Thymus (tissue), 11 donors: ENCODE data around the gene LRIG1. TPM values are rescaled to one million over a fixed set of nuclear protein-coding genes. Genes with fewer than 3 reads are reported as not detected.

ENCODE experiments used
- DNase-seq, 9 donors: peaks; one replicate each; pipeline ENCODE4 v3.0.0-alpha.2; 2013; ENCODE audit warnings: low spot score in 9 of 9, low read depth in 6 of 9, missing footprints in 1 of 9
- H3K27ac ChIP-seq, 2 donors: one replicate each; pipeline ENCODE4 v1.5.1; 2013; ENCODE audit warnings: control low read depth in 1 of 2, low read depth in 1 of 2, low read length in 1 of 2, mild to moderate bottlenecking in 1 of 2, moderate library complexity in 1 of 2
- H3K27me3 ChIP-seq, 2 donors: one replicate each; pipeline ENCODE4 v1.5.1; 2013; ENCODE audit warnings: low read length in 1 of 2; ENCODE audit not compliant: control insufficient read depth in 2 of 2, insufficient read depth in 1 of 2
- H3K36me3 ChIP-seq, 2 donors: one replicate each; pipeline ENCODE4 v1.5.1; 2013; ENCODE audit warnings: low read length in 1 of 2, mild to moderate bottlenecking in 1 of 2, moderate library complexity in 1 of 2; ENCODE audit not compliant: control insufficient read depth in 2 of 2, insufficient read depth in 2 of 2
- H3K4me1 ChIP-seq, 2 donors: one replicate each; pipeline ENCODE4 v1.5.1; 2013; ENCODE audit warnings: low read length in 2 of 2; ENCODE audit not compliant: control insufficient read depth in 2 of 2, insufficient read depth in 2 of 2
- H3K4me3 ChIP-seq, 2 donors: one replicate each; pipeline ENCODE4 v1.5.1; 2013; ENCODE audit warnings: low read length in 2 of 2, control low read depth in 1 of 2, mild to moderate bottlenecking in 1 of 2
- H3K9me3 ChIP-seq, 2 donors: one replicate each; pipeline ENCODE4 v1.5.1; 2013; ENCODE audit warnings: low read length in 1 of 2, mild to moderate bottlenecking in 1 of 2; ENCODE audit not compliant: control insufficient read depth in 2 of 2, insufficient read depth in 1 of 2
- WGBS: extraction: QIAGEN DNeasy Blood & Tissue Kit; methylation state at CpG from one replicate; pipeline ENCODE4 v1.1.7; 2013; 5-methylcytosine and 5-hydroxymethylcytosine counted together
- polyA plus RNA-seq: library from polyadenylated mRNA; stranded (reverse); fragments of 200-250 nt; gene quantifications from one replicate; pipeline ENCODE4 v1.2.3, GENCODE V29; 2013
- total RNA-seq: library from RNA; stranded (reverse); fragments of 120-200 nt; gene quantifications from one replicate; pipeline ENCODE4 v1.2.4, GENCODE V29; 2013
- donor health status: healthy.

Gene LRIG1
- total and polyA plus RNA-seq, 2 donors = 8.8 to 10.9 TPM

GRCh38 chr3:66344848-66345578, 155.8 kb downstream of the LRIG1 start:
- Histone ChIP-seq H3K4me3 (no peak overlapping the region), H3K9me3 (no peaks in the 10 kb centered on the region), H3K27ac (no peak overlapping the region), H3K36me3 (no peaks in the 10 kb centered on the region), H3K4me1 (no peaks in the 10 kb centered on the region), H3K27me3 (no peaks in the 10 kb centered on the region)
- DNase-seq = no peak
- WGBS = 96% methylated on average over 8 of the region's 8 CpGs

GRCh38 chr3:66344391-66344811, 156.4 kb downstream of the LRIG1 start:
- H3K27me3 ChIP-seq = no peaks in the 10 kb centered on the region
- no peak overlapping the region for H3K4me3 ChIP-seq
- no peak for DNase-seq
- H3K9me3 ChIP-seq = no peaks in the 10 kb centered on the region
- H3K36me3 ChIP-seq = no peaks in the 10 kb centered on the region
- H3K4me1 ChIP-seq = no peaks in the 10 kb centered on the region
- H3K27ac ChIP-seq = no peak overlapping the region
- 97% methylated on average over 9 of the region's 9 CpGs for WGBS

GRCh38 chr3:66342717-66343356, 158.0 kb downstream of the LRIG1 start:
- Histone ChIP-seq H3K4me1 (no peaks in the 10 kb centered on the region), H3K4me3 (no peak overlapping the region), H3K27me3 (no peaks in the 10 kb centered on the region), H3K27ac (no peak overlapping the region), H3K9me3 (no peaks in the 10 kb centered on the region), H3K36me3 (no peaks in the 10 kb centered on the region)
- no peak for DNase-seq
- WGBS = 98% methylated on average over 8 of the region's 8 CpGs

GRCh38 chr3:66338927-66339326, 161.9 kb downstream of the LRIG1 start:
- DNase-seq = no peak
- 96% methylated on average over 3 of the region's 3 CpGs for WGBS
- no peaks in the 10 kb centered on the region for H3K27me3 ChIP-seq
- H3K9me3 ChIP-seq = no peaks in the 10 kb centered on the region
- no peaks in the 10 kb centered on the region for H3K4me1 ChIP-seq
- no peak overlapping the region for H3K4me3 ChIP-seq
- H3K27ac ChIP-seq = no peak overlapping the region
- H3K36me3 ChIP-seq = no peaks in the 10 kb centered on the region

GRCh38 chr3:66336333-66336766, 164.5 kb downstream of the LRIG1 start:
- no peaks in the 10 kb centered on the region for H3K9me3 ChIP-seq
- DNase-seq = no peak
- no peak overlapping the region for H3K27ac ChIP-seq
- no peaks in the 10 kb centered on the region for H3K27me3 ChIP-seq
- H3K4me1 ChIP-seq = no peaks in the 10 kb centered on the region
- no peaks in the 10 kb centered on the region for H3K36me3 ChIP-seq
- H3K4me3 ChIP-seq = no peak overlapping the region
- WGBS = 57% methylated on average over 4 of the region's 4 CpGs

- DNase-seq = no peak
- 98% methylated on average over 2 of the region's 2 CpGs for WGBS
These were observed 165.2 kb downstream of the LRIG1 start for GRCh38 chr3:66335671-66336070.

More at GRCh38 chr3:66335671-66336070, 165.2 kb downstream of the LRIG1 start:
- H3K36me3 ChIP-seq = no peaks in the 10 kb centered on the region
- no peak overlapping the region for H3K27ac ChIP-seq
- H3K4me1 ChIP-seq = no peaks in the 10 kb centered on the region
- no peaks in the 10 kb centered on the region for H3K27me3 ChIP-seq
- H3K9me3 ChIP-seq = no peaks in the 10 kb centered on the region
- no peak overlapping the region for H3K4me3 ChIP-seq
